B cell (primary cell): ENCODE measurements around the gene AP3D1.

Experiments used
- CTCF ChIP-seq: fragments of 200-600 bp; IDR thresholded peaks from one replicate; pipeline ENCODE4 v1.8.0; 2022; ENCODE audit warnings: antibody characterized with exemption, mild to moderate bottlenecking
- EZH2 ChIP-seq: IDR thresholded peaks from 2 replicates; pipeline ENCODE4 v1.6.1; 2012; ENCODE audit warnings: borderline replicate concordance, low read depth, mild to moderate bottlenecking, moderate library complexity, low read length; ENCODE audit not compliant: insufficient read depth, poor library complexity, severe bottlenecking

- no peak for TF ChIP-seq EZH2
- no peak for TF ChIP-seq CTCF
Measured at GRCh38 chr19:2184422-2184975, 33.1 kb upstream of the AP3D1 start.
